ENCODE results near the gene STN1. TPM values are rescaled to one million over a fixed set of nuclear protein-coding genes. Genes with fewer than 3 reads are reported as not detected.

Gene STN1
- total and polyA plus RNA-seq, 12 donors = 16.5 to 38.7 (median 31.4) TPM

- Histone ChIP-seq H3K4me1 (peaks cover 0 to 5% (median 0%) of the 10 kb centered on the region in 9 donors), H3K27ac (no peak overlapping the region), H3K36me3 (no peaks in the 10 kb centered on the region), H3K9me3 (no peaks in the 10 kb centered on the region), H3K27me3 (no peaks in the 10 kb centered on the region), H3K4me3 (no peak overlapping the region)
- no peak for TF ChIP-seq CTCF (IDR thresholded peaks at IDR 0.05)
- intact Hi-C loops (cut with DNase I) = loop anchor here in 1 of 10 donors (2.0 kb wide), 1 partner anchor 48 kb away; no protein-coding TSS in a partner anchor
- no peak for ATAC-seq
- no peak for DNase-seq
- 94 to 96% methylated on average over 6 of the region's 6 CpGs for WGBS, 2 donors
Observed at GRCh38 chr10:103930881-103931280, 12.9 kb upstream of the STN1 start.

GRCh38 chr10:103930449-103930848, 12.5 kb upstream of the STN1 start:
- H3K4me1 ChIP-seq = peaks cover 0 to 5% (median 0%) of the 10 kb centered on the region in 9 donors
- no peak overlapping the region for H3K27ac ChIP-seq
- TF ChIP-seq CTCF (IDR thresholded peaks at IDR 0.05) = no peak
- no peaks in the 10 kb centered on the region for H3K9me3 ChIP-seq
- WGBS, 2 donors = 94 to 98% methylated on average over 1 of the region's 1 CpG
- no peaks in the 10 kb centered on the region for H3K36me3 ChIP-seq
- intact Hi-C loops (cut with DNase I) = loop anchor here in 1 of 10 donors (2.0 kb wide), 1 partner anchor 48 kb away; no protein-coding TSS in a partner anchor
- no peak overlapping the region for H3K4me3 ChIP-seq
- no peaks in the 10 kb centered on the region for H3K27me3 ChIP-seq
- DNase-seq (no peak), ATAC-seq (no peak)

- no peak overlapping the region for H3K4me3 ChIP-seq
Observed at GRCh38 chr10:103929381-103929921, 11.5 kb upstream of the STN1 start.

GRCh38 chr10:103928784-103929183, 10.8 kb upstream of the STN1 start:
- intact Hi-C loops (cut with DNase I) = no loop called here
- peaks cover 0 to 4% (median 0%) of the 10 kb centered on the region in 9 donors for H3K4me1 ChIP-seq
- no peak overlapping the region for H3K27ac ChIP-seq
- DNase-seq (no peak), ATAC-seq (no peak)
- no peak for TF ChIP-seq CTCF (IDR thresholded peaks at IDR 0.05)
- no peaks in the 10 kb centered on the region for H3K36me3 ChIP-seq
- no peak overlapping the region for H3K4me3 ChIP-seq
- H3K9me3 ChIP-seq = no peaks in the 10 kb centered on the region
- 89% methylated on average over 6 of the region's 6 CpGs for WGBS, 2 donors
- no peaks in the 10 kb centered on the region for H3K27me3 ChIP-seq

More at GRCh38 chr10:103929381-103929921, 11.5 kb upstream of the STN1 start:
- no peak for TF ChIP-seq CTCF (IDR thresholded peaks at IDR 0.05)
- 47 to 52% methylated on average over 7 of the region's 7 CpGs for WGBS, 2 donors
- Histone ChIP-seq H3K27me3 (no peaks in the 10 kb centered on the region), H3K9me3 (no peaks in the 10 kb centered on the region), H3K4me1 (peaks cover 0 to 5% (median 0%) of the 10 kb centered on the region in 9 donors), H3K27ac (no peak overlapping the region), H3K36me3 (no peaks in the 10 kb centered on the region)
- DNase-seq (no peak), ATAC-seq (no peak)
- intact Hi-C loops (cut with DNase I) = no loop called here

Data from heart right ventricle (tissue), 16 donors.